Smooth muscle cell (in vitro differentiated cells): ENCODE data around the gene SCLT1. TPM values are rescaled to one million over a fixed set of nuclear protein-coding genes. Genes with fewer than 3 reads are reported as not detected.

Source experiments
- DNase-seq: peaks from one replicate; lab custom pipeline; 2025; ENCODE audit not compliant: unreplicated experiment; lab: John Stamatoyannopoulos, UW
- H2AFZ ChIP-seq: fragments of 200-600 bp; sonication (generic); 2 replicates; pipeline ENCODE4 v1.6.0; 2016; ENCODE audit warnings: antibody characterized with exemption, low read depth, mild to moderate bottlenecking
- H3F3A ChIP-seq: fragments of 200-600 bp; sonication (generic); 2 replicates; pipeline ENCODE4 v1.6.0; 2017; ENCODE audit warnings: antibody characterized with exemption, low read depth
- H3K27ac ChIP-seq: fragments of 200-600 bp; sonication (generic); 2 replicates; pipeline ENCODE4 v1.5.1; 2016; ENCODE audit warnings: low read depth, mild to moderate bottlenecking
- H3K27me3 ChIP-seq: fragments of 200-600 bp; sonication (generic); 2 replicates; pipeline ENCODE4 v1.6.1; 2016; ENCODE audit warnings: low read depth, mild to moderate bottlenecking
- H3K36me3 ChIP-seq: fragments of 200-600 bp; sonication (generic); 2 replicates; pipeline ENCODE4 v1.5.1; 2016; ENCODE audit warnings: low read depth
- H3K4me1 ChIP-seq: fragments of 200-600 bp; sonication (generic); 2 replicates; pipeline ENCODE4 v1.5.1; 2016; ENCODE audit warnings: low read depth
- H3K4me2 ChIP-seq: fragments of 200-600 bp; sonication (generic); 2 replicates; pipeline ENCODE4 v1.6.0; 2016; ENCODE audit warnings: mild to moderate bottlenecking
- H3K4me3 ChIP-seq: fragments of 200-600 bp; sonication (generic); 2 replicates; pipeline ENCODE4 v1.5.1; 2016; ENCODE audit warnings: mild to moderate bottlenecking
- H3K79me2 ChIP-seq: fragments of 200-600 bp; sonication (generic); 2 replicates; pipeline ENCODE4 v1.6.0; 2016; ENCODE audit warnings: low read depth, mild to moderate bottlenecking
- H3K9ac ChIP-seq: fragments of 200-600 bp; sonication (generic); 2 replicates; pipeline ENCODE4 v1.6.0; 2016; ENCODE audit warnings: low read depth
- H3K9me3 ChIP-seq: fragments of 200-600 bp; sonication (generic); replicated peaks from 2 replicates; pipeline ENCODE4 v1.5.1; 2016; ENCODE audit warnings: low read depth
- H4K20me1 ChIP-seq: fragments of 200-600 bp; sonication (generic); 2 replicates; pipeline ENCODE4 v1.6.0; 2016; ENCODE audit warnings: low read depth
- WGBS: methylation state at CpG from one replicate; pipeline ENCODE4 v1.1.7; 2016; ENCODE audit warnings: low lambda C conversion rate; 5-methylcytosine and 5-hydroxymethylcytosine counted together
- polyA plus RNA-seq: library from polyadenylated mRNA; unstranded; fragments of >200 nt; fragmentation: Nextera tagmentation; extraction: Ambion mirVana; gene quantifications from 2 replicates; pipeline ENCODE4 v1.2.1, GENCODE V29; 2016
- total RNA-seq: library from RNA; depleted of rRNA; stranded (reverse); fragments of >200 nt; gene quantifications from 2 replicates; pipeline ENCODE4 v1.2.3, GENCODE V29; 2014
- TF ChIP-seq, protein P1 (sequence below): fragments of 200-600 bp; sonication (generic); IDR thresholded peaks from 2 replicates; pipeline ENCODE4 v1.5.1; 2017; ENCODE audit warnings: borderline replicate concordance, mild to moderate bottlenecking, antibody characterized with exemption; ENCODE audit not compliant: insufficient read depth, poor library complexity, severe bottlenecking

Gene SCLT1
- total and polyA plus RNA-seq, 2 experiments from 2014 or later: 6.9 to 10.2 TPM

DNA sequence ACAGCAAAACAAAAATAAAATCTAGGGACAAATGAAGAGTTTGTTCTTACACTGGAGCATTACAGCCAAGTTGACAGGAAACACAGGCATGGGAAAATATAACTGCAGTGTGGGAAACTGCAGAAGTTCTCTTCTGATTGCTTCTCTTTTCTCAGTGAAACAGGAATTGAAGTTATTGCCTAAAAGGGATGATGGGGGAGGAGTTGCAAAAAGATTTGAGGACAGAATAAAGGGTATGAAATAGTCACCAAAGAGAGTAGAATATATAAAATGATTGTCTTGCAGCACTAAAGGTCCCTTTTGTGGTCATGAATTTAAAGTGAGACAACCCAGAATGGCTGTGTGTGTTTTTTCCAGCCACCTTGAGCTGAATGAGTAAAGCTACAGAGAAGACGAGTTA lies 180.1 kb downstream of the SCLT1 start:
- H3F3A ChIP-seq: no peaks in the 10 kb centered on the region
- DNase-seq: no peak
- no peaks in the 10 kb centered on the region for H3K27me3 ChIP-seq
- H3K36me3 ChIP-seq: no peaks in the 10 kb centered on the region
- H4K20me1 ChIP-seq: no peaks in the 10 kb centered on the region
- H3K4me2 ChIP-seq: no peak overlapping the region
- H3K4me3 ChIP-seq: no peak overlapping the region
- H3K4me1 ChIP-seq: no peaks in the 10 kb centered on the region
- WGBS: 85% methylated on average over 1 of the region's 1 CpG
- no peak overlapping the region for H3K9ac ChIP-seq
- H3K79me2 ChIP-seq: no peaks in the 10 kb centered on the region
- TF ChIP-seq, protein P1, sequence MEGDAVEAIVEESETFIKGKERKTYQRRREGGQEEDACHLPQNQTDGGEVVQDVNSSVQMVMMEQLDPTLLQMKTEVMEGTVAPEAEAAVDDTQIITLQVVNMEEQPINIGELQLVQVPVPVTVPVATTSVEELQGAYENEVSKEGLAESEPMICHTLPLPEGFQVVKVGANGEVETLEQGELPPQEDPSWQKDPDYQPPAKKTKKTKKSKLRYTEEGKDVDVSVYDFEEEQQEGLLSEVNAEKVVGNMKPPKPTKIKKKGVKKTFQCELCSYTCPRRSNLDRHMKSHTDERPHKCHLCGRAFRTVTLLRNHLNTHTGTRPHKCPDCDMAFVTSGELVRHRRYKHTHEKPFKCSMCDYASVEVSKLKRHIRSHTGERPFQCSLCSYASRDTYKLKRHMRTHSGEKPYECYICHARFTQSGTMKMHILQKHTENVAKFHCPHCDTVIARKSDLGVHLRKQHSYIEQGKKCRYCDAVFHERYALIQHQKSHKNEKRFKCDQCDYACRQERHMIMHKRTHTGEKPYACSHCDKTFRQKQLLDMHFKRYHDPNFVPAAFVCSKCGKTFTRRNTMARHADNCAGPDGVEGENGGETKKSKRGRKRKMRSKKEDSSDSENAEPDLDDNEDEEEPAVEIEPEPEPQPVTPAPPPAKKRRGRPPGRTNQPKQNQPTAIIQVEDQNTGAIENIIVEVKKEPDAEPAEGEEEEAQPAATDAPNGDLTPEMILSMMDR: no peak
- no peak overlapping the region for H2AFZ ChIP-seq
- no peak overlapping the region for H3K27ac ChIP-seq
- H3K9me3 ChIP-seq: no peaks in the 10 kb centered on the region

DNA sequence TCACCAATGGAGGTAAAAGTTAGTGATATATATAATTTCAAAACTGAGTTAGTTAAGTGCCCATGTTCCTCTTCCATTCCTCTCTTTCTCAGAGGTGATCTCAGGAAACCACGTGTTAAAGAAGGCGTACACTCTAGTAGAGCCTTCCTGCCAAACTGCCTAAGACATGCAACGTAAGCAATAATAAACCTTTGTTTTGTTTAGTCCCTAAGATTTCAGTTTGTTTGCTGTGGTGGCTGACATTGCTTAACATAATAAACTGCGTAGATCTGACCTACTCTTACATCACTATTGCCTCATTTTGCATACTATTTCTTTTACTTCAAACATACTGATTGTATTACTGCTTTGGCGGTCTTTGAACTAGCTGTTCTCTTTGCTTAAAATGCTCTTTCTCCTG lies 184.6 kb downstream of the SCLT1 start:
- Histone ChIP-seq H2AFZ (no peak overlapping the region), H3K4me3 (no peak overlapping the region), H3K4me1 (no peaks in the 10 kb centered on the region), H3K9ac (no peak overlapping the region), H3K79me2 (no peaks in the 10 kb centered on the region), H3K27ac (no peak overlapping the region), H3K27me3 (no peaks in the 10 kb centered on the region), H4K20me1 (no peaks in the 10 kb centered on the region), H3K36me3 (no peaks in the 10 kb centered on the region), H3K9me3 (no peaks in the 10 kb centered on the region), H3K4me2 (no peak overlapping the region), H3F3A (no peaks in the 10 kb centered on the region)
- no peak for DNase-seq
- WGBS: 94% methylated on average over 5 of the region's 5 CpGs
- TF ChIP-seq, protein P1: no peak

DNA sequence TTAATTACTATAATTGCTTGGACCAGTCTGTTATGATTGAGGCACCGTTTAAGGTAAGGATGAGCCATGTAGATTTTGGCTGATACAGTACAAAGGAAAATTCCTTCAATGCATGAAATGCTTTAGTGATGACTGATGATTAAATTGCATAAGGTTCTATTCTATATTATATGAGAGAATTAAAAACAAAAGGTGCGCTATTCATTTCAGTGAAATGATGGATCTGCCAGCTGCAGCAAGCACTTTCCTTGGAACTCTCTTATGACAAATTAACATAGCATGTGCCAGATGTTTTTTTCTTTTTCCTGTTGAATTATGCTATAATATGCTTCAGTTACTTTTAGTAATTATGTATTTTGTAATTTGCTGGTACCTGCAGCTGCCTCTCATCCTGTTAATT lies 185.4 kb downstream of the SCLT1 start:
- TF ChIP-seq, protein P1: no peak
- no peaks in the 10 kb centered on the region for H3K36me3 ChIP-seq
- no peak for DNase-seq

DNA sequence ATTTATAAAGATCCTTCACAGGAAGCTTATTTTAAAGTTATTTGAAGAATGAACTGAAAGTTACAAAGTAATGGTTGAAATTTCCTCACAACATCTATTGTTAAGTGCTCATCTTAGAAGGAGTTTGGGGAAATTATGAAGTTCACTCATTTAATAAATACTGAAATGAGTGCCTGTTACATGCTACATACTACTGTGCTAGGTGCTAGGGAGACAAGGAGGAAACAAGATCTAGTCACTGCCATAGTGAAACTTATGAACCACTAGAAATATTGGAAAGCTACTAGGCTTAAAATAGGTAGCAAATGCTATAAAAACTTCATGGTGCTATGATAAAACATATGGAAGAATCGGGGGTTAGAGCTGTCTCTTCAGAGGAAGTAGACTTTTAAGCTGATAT lies 186.8 kb downstream of the SCLT1 start:
- no peaks in the 10 kb centered on the region for H4K20me1 ChIP-seq
- TF ChIP-seq, protein P1: no peak
- no peaks in the 10 kb centered on the region for H3F3A ChIP-seq
- H3K4me3 ChIP-seq: no peak overlapping the region
- no peak overlapping the region for H2AFZ ChIP-seq
- H3K4me2 ChIP-seq: no peak overlapping the region
- H3K4me1 ChIP-seq: no peaks in the 10 kb centered on the region
- 100% methylated on average over 1 of the region's 1 CpG for WGBS
- H3K9ac ChIP-seq: no peak overlapping the region
- H3K36me3 ChIP-seq: no peaks in the 10 kb centered on the region
- no peak for DNase-seq
- no peaks in the 10 kb centered on the region for H3K9me3 ChIP-seq
- no peak overlapping the region for H3K27ac ChIP-seq
- no peaks in the 10 kb centered on the region for H3K79me2 ChIP-seq
- no peaks in the 10 kb centered on the region for H3K27me3 ChIP-seq

More for the DNA sequence above, 185.4 kb downstream of the SCLT1 start:
- Histone ChIP-seq H3K9ac (no peak overlapping the region), H3K27me3 (no peaks in the 10 kb centered on the region), H3K4me3 (no peak overlapping the region), H3F3A (no peaks in the 10 kb centered on the region), H3K4me2 (no peak overlapping the region), H3K27ac (no peak overlapping the region), H2AFZ (no peak overlapping the region), H3K4me1 (no peaks in the 10 kb centered on the region), H4K20me1 (no peaks in the 10 kb centered on the region), H3K9me3 (no peaks in the 10 kb centered on the region), H3K79me2 (no peaks in the 10 kb centered on the region)
- 94% methylated on average over 2 of the region's 2 CpGs for WGBS
